Activated T-cell treated with anti-CD3 and anti-CD28 coated beads, Interleukin-2, amount 50 U/mL, for 24 hours (primary cell): ENCODE data around the gene GNG7.
"Not testable (repeated sequence)": the region's sequence is repeated elsewhere in the genome, so short reads cannot be mapped to it uniquely, and the experiment has no call there.

Source experiments
- DNase-seq: peaks from one replicate; pipeline ENCODE4 v3.0.0-alpha.2; 2020
- H3K27ac Mint-ChIP-seq: 2 replicates; pipeline ENCODE4 v1.8.0; 2020; ENCODE audit warnings: mild to moderate bottlenecking, mixed read lengths
- H3K27me3 Mint-ChIP-seq: 2 replicates; pipeline ENCODE4 v1.8.0; 2020; ENCODE audit warnings: mixed read lengths
- H3K36me3 Mint-ChIP-seq: 2 replicates; pipeline ENCODE4 v1.8.0; 2020; ENCODE audit warnings: low read depth, mixed read lengths
- H3K4me1 Mint-ChIP-seq: 2 replicates; pipeline ENCODE4 v1.8.0; 2020; ENCODE audit warnings: low read depth, mixed read lengths
- H3K4me3 Mint-ChIP-seq: 2 replicates; pipeline ENCODE4 v1.8.0; 2020; ENCODE audit warnings: mild to moderate bottlenecking, moderate library complexity, mixed read lengths
- H3K9me3 Mint-ChIP-seq: 2 replicates; pipeline ENCODE4 v1.8.0; 2020; ENCODE audit warnings: mixed read lengths

GNG7 gene

DNA sequence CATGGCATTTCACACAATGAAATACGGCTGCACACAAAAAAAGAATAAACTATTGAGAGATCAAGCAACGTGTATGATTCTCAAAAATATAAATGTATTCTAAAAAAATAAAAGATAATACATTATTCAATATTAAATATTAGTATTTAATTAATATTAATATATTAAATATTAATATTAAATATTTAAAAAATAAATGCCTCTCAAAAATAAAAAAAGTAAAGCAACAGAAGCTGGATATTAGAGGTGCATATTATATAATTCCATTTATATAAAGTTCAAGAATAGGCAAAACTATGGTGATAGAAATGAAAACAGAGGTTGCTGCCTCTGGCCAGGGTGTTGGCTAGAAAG, 169.4 kb downstream of the GNG7 start:
- Mint-ChIP-seq H3K9me3 (no peaks in the 10 kb centered on the region), H3K4me1 (peaks cover 35% of the 10 kb centered on the region), H3K4me3 (no peak overlapping the region), H3K27me3 (no peaks in the 10 kb centered on the region), H3K36me3 (no peaks in the 10 kb centered on the region), H3K27ac (no peak overlapping the region)
- DNase-seq, result no peak

DNA sequence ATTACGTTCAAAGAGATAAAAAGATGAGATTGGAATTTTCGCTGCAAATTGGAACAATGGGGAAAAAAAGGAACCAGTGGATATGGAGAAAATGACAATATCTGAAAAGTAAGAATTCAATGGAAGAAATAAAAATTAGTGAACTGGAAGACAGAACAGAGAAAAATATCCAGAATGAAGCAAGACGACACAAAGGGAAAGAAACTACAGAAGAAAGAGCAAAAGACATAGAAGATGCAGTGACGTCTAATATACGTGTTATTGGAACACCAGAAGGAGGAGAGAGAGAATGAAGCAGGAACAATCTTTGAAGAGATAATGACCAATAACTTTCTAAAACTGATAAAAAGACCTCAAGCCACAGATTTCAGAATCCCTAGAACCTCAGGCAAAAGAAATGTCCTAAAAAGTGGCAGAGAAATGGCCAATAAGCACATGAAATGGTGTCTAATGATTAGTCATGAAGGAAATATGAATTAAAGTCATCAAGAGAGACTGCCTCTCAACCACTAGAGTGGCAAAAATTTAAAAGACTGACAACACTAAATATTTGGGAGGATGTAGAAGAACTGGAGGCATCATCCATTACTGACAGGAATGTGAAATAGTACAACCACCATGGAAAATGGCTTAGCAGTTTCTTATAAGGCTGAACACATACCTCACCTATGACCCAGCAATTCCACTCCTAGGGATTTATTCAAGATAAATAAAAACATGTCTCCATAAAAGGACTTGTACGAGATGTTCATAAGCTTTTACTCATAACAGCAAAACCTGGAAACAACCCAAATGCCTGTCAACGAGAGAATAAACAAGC, 170.0 kb downstream of the GNG7 start:
- no peak overlapping the region for H3K27ac Mint-ChIP-seq
- DNase-seq, result no peak
- peaks cover 29% of the 10 kb centered on the region for H3K4me1 Mint-ChIP-seq

DNA sequence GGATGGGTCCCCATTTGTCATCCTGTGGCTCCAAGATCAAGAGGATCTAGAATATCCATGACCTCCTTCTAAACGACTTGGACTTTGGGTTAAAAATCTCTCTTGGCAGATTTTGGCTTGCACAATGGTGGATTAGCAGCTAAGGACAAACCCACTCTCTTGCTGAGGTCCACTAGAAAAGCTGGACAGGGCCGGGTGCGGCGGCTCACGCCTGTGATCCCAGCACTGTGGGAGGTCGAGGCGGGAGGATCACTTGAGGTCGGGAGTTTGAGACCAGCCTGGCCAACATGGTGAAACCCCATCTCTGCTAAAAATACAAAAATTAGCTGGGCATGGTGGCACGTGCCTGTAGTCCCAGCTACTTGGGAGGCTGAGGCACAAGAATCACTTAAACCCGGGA, 172.6 kb downstream of the GNG7 start:
- H3K27ac Mint-ChIP-seq, H3K9me3 Mint-ChIP-seq, DNase-seq, H3K27me3 Mint-ChIP-seq, H3K36me3 Mint-ChIP-seq, H3K4me3 Mint-ChIP-seq: not testable (repeated sequence)
- peaks cover 26% of the 10 kb centered on the region for H3K4me1 Mint-ChIP-seq

More for the DNA sequence above, 170.0 kb downstream of the GNG7 start:
- Mint-ChIP-seq H3K36me3 (no peaks in the 10 kb centered on the region), H3K4me3 (no peak overlapping the region), H3K9me3 (no peaks in the 10 kb centered on the region), H3K27me3 (no peaks in the 10 kb centered on the region)

DNA sequence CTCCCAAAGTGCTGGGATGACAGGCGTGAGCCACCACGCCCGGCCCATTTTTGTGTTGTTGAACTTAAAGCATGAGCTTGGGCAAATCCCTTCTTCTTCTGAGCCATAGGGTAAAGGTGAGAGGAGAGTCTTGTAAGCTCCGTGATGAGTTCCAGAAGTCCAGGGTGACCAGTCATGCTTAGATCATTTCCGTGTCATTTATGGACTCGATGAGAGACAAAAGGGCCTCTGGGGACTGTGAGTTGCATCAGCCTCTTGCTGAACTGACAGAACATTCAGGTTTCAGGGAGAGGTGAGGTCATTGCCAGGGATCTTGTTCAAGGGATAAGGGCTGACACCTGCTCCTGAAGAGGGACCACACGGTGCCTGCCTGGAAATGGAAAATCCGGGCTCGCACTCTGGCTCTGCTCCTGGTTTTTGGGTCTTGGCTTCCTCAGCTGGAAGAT, 173.0 kb downstream of the GNG7 start:
- DNase-seq, result no peak
- Mint-ChIP-seq H3K4me1 (peaks cover 22% of the 10 kb centered on the region), H3K27ac (no peak overlapping the region), H3K4me3 (no peak overlapping the region), H3K36me3 (no peaks in the 10 kb centered on the region), H3K27me3 (no peaks in the 10 kb centered on the region), H3K9me3 (no peaks in the 10 kb centered on the region)

DNA sequence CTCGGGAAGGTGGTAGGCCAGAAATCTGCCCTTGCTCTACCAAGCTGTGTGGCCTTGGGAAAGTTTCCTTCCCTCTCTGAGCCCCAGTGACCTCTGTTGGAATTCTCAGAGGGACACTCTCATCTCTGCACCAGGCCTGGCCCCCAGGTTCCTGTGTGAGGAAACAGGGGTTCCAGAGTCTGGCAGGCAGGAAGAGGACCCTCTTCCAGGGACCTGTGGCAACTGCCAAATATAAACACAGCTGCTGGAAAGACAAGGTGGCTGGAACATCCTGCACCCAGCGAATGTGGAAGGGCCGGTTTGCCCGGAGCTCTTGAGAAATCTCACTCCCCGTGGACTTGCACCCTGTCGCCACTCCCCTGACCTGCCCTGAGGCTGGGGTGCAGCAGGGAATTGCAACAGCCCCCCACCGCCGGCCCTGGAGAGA, 173.8 kb downstream of the GNG7 start:
- Mint-ChIP-seq H3K36me3 (no peaks in the 10 kb centered on the region), H3K9me3 (no peaks in the 10 kb centered on the region), H3K4me1 (peaks cover 14% of the 10 kb centered on the region), H3K4me3 (no peak overlapping the region), H3K27ac (no peak overlapping the region), H3K27me3 (no peaks in the 10 kb centered on the region)
- DNase-seq, result no peak

DNA sequence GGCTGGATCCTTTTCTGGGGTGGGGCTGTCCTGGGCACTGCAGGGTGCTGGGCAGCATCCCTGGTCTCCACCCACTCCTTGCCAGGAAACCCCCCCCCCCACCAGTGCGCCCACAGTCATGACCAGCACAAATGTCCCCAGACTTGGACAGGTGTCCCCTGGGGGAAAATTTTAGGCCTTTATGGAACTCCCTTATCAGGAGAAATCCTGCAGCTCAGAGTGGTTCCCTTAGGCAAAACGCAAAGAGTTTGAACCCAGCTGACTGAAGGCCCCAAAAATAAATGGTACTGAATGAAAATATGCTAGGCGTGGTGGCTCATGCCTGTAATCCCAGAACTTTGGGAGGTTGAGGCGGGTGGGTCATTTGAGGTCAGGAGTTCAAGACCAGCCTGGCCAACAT, 174.8 kb downstream of the GNG7 start:
- Mint-ChIP-seq H3K36me3 (no peaks in the 10 kb centered on the region), H3K9me3 (no peaks in the 10 kb centered on the region), H3K4me1 (peaks cover 6% of the 10 kb centered on the region), H3K4me3 (no peak overlapping the region), H3K27ac (no peak overlapping the region), H3K27me3 (no peaks in the 10 kb centered on the region)
- DNase-seq, result no peak

DNA sequence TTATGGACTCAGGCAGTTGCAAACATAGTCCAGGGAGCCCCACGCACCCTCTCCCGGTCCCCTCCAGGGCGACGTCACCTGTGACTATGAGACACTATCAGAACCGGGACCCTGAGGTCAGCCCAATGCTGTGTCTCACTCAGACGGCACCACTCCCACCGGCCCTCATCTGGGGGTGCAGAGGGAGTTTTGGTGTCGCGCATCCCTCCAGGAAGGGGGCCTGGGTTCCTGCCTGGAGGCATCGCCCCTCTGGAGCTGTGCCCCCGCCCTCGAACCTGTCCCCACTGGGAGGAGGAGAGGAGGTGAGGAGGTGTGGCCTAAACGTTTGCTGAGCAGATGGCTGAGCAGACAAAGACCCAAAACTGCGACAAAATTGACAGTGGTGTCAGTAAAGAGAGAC, 175.3 kb downstream of the GNG7 start:
- Mint-ChIP-seq H3K27me3 (no peaks in the 10 kb centered on the region), H3K4me3 (no peak overlapping the region)
- DNase-seq, result no peak

DNA sequence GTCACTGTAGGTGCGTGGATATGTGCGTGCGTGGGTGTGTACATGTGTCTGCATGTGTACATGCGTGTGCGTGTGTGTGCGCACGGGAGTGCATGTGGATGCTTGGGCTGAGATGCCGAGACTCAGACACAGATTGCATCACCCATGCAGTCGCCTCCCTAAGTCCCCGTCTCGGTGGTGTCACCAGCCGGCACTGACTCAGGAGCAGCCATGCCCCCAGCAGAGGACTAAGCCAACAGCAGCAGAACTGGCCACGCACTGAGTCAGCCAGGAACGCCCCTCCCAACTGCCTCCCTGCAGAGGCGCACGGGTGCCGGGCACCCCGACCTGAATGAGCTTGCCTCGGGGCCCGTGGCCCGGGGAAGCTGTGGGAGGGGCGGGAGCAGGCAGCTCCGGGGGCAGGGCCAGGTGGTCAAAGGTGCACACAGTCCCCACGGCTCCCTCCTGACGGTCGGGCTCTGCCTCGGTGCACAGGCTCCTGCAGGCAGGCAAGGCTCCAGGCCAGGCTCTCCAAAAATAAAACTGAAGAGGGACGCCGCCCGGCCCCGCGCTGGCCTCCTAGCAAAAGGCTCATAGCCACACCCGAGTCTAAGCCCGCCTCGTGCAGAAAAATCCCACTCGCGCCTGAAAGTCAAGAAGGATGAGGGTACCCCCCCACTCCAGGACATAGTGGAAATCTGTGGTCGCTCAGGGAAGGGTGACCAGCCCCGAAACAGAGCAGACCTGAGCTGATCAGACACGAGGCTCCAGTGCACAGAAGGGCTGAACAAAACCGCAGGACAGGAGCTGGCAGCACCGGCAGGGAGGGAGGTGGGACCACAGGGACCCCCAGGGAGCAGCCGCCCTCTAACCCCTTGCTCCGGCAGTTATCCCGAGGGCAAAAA, 177.4 kb downstream of the GNG7 start:
- no peak for DNase-seq
- Mint-ChIP-seq H3K27me3 (no peaks in the 10 kb centered on the region), H3K4me3 (no peak overlapping the region), H3K36me3 (no peaks in the 10 kb centered on the region), H3K9me3 (no peaks in the 10 kb centered on the region), H3K4me1 (no peaks in the 10 kb centered on the region), H3K27ac (no peak overlapping the region)

More for the DNA sequence above, 175.3 kb downstream of the GNG7 start:
- H3K36me3 Mint-ChIP-seq, result no peaks in the 10 kb centered on the region
- H3K4me1 Mint-ChIP-seq, result peaks cover under 1% of the 10 kb centered on the region
- no peaks in the 10 kb centered on the region for H3K9me3 Mint-ChIP-seq
- H3K27ac Mint-ChIP-seq, result no peak overlapping the region

DNA sequence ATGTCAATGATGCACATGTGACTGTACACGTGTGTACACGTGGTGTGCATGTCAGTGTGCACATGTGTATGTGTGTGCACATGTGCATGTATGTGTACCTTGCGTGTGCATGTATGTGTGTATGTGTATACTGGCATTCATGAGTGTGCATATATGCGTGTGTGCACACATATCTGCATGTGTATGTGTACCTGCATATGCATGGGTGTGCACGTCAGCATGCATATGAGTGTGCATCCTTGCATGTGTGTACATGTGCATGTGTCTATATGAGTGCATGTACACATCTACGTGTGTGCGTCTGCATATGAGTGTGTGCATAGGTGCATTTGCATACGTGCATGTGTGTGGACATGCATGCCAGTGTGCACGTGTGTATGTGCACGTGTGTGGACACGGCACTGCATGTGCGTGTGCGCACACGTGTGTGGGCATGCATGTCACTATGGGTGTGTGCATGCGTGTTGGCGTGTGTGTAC, 178.1 kb downstream of the GNG7 start:
- H3K27me3 Mint-ChIP-seq, result no peaks in the 10 kb centered on the region
- H3K9me3 Mint-ChIP-seq, result no peaks in the 10 kb centered on the region
- no peak for DNase-seq
- H3K36me3 Mint-ChIP-seq, result no peaks in the 10 kb centered on the region
- no peak overlapping the region for H3K4me3 Mint-ChIP-seq
- H3K4me1 Mint-ChIP-seq, result no peaks in the 10 kb centered on the region
- no peak overlapping the region for H3K27ac Mint-ChIP-seq

DNA sequence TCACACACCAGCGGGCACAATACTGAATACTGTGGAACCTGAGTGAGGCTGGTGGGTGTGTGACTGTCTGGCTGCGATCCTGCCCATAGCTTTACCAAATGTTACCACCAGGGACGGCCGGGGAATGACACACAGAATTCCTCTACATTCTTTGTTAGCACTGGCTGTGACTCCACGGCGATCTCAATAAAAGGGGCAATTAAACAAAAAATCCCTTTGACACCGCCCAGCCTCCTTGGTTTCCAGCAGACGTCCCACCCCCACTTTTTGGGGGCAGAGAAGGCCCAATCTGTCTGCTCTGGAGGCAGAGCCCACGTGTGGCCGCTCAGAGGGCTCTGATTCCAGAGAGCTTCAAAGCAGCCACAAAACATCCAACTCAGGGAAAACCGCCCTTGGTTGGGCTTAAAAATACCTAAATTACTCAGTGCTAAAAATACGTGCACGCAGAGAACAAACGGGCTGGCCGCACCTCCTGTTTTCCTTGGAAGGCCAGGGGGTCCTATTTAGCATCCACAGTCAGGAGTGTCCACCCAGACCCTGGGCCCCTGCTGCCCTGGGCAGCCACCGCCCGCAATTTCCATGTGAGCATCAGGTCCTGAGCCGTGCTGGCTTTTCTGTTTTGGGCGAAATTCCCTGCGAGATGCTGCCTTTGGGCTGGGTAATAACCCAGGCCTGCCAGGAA, 178.7 kb downstream of the GNG7 start:
- no peaks in the 10 kb centered on the region for H3K4me1 Mint-ChIP-seq
- DNase-seq, result no peak
- no peaks in the 10 kb centered on the region for H3K9me3 Mint-ChIP-seq
- H3K4me3 Mint-ChIP-seq, result no peak overlapping the region
- no peaks in the 10 kb centered on the region for H3K27me3 Mint-ChIP-seq
- no peaks in the 10 kb centered on the region for H3K36me3 Mint-ChIP-seq
- H3K27ac Mint-ChIP-seq, result no peak overlapping the region

DNA sequence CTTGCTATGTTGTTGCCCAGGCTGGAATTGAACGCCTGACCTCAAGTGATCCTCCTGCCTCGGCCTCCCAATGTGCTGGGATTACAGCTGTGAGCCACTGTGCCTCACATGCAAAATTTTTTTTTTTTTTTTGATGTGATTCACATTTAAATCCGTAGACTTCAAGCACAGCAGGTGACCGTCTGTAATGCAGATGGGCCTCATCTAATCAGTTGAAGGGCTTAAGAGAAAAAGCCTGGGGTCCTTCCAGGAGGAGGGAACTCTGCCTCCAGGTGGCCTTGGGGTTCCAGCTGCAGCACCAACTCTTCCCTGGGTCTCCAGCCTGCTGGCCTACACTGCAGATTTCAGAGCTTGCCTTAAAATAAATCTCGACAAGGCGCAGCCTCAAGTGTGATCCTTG, 183.0 kb downstream of the GNG7 start:
- Mint-ChIP-seq H3K27me3 (no peaks in the 10 kb centered on the region), H3K9me3 (no peaks in the 10 kb centered on the region), H3K36me3 (no peaks in the 10 kb centered on the region), H3K4me3 (no peak overlapping the region), H3K27ac (no peak overlapping the region), H3K4me1 (peaks cover 9% of the 10 kb centered on the region)
- DNase-seq, result no peak

DNA sequence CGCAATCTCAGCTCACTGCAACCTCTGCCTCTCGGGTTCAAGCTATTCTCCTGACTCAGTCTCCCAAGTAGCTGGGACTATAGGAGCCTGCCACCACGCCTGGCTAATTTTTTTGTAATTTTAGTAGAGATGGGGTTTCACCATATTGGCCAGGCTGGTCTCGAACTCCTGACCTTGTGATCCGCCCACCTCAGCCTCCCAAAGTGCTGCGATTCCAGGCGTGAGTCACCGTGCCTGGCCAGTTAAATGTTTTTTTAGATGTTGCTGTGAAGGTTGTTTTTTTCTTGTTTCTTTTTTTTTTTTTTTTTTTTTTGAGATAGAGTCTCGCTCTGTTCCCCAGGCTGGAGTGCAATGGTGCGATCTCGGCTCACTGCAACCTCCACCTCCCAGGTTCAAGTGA, 183.6 kb downstream of the GNG7 start:
- H3K27me3 Mint-ChIP-seq, H3K4me3 Mint-ChIP-seq, H3K4me1 Mint-ChIP-seq, H3K36me3 Mint-ChIP-seq, H3K27ac Mint-ChIP-seq, DNase-seq, H3K9me3 Mint-ChIP-seq: not testable (repeated sequence)

DNA sequence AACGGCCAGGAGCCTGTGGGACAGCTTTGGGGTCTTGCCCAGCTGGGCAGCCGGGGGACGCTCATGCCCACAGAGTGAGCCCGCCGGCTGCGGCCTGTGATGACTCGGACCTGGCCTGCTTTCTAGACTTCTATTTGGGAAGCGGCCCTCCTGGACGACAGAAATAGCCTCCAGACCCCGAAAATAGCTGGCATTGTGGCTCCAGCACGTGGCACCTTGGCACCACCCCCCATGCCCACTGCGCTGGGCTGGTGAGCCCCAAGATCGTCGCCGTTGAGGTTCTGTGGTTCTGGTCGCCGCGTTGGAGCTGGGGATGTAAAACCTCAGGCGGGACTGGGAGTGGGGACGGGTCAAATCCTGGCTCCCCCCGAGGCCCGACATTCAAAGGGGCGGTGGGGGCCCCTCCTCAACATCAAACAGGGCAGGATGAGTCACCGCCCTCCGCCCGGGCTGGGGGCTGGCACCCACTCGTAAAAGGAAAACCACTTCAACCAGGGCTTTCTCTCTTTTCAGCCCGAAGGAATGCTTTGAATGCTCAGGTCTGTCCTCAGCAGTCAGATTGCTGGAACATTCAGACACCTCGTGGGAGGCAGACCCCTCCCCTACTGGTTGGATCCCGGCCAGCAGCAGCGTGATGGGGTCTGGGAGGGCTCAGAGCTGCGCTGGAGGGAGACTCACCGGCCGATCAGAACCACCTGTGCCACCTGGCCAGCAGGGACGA, 184.5 kb downstream of the GNG7 start:
- DNase-seq, result no peak
- Mint-ChIP-seq H3K4me1 (peaks cover 9% of the 10 kb centered on the region), H3K27me3 (no peaks in the 10 kb centered on the region), H3K27ac (no peak overlapping the region), H3K4me3 (no peak overlapping the region), H3K36me3 (no peaks in the 10 kb centered on the region), H3K9me3 (no peaks in the 10 kb centered on the region)

DNA sequence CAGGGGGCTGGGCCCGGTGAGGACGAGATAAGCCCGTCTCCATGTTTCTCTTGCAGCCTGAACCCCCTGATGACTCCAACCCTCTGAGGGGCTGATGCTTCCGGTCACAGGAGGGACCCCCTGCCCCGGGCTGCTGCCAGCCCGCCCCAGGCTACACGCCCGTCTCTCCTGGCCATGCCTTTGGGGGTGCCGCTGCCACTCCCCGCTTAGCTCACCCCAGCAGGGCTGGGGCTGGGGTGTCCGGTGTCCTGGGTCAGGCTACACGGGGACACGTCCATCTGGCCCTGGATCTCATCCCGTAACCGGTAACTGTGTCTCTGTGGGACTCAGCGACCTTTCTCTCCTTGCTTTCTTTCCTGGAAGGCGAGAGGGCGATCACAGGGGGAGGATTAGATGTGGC, 185.8 kb downstream of the GNG7 start:
- Mint-ChIP-seq H3K36me3 (no peaks in the 10 kb centered on the region), H3K27me3 (no peaks in the 10 kb centered on the region), H3K4me3 (no peak overlapping the region), H3K4me1 (peaks cover 9% of the 10 kb centered on the region), H3K27ac (no peak overlapping the region), H3K9me3 (no peaks in the 10 kb centered on the region)
- no peak for DNase-seq
